Esophagus squamous epithelium (tissue), 5 donors: Measurements from ENCODE around the gene GPT2. TPM values are rescaled to one million over a fixed set of nuclear protein-coding genes. Genes with fewer than 3 reads are reported as not detected.

ENCODE experiments used
- DNase-seq: peaks from one replicate; lab custom pipeline; 2025; lab: John Stamatoyannopoulos, UW
- H3K27ac ChIP-seq, 4 donors: fragments of 200-600 bp; sonication (generic); one replicate each; pipeline ENCODE4 v1.5.1; 2016 to 2019; ENCODE audit warnings: mild to moderate bottlenecking in 1 of 4
- H3K27me3 ChIP-seq, 4 donors: fragments of 200-600 bp; sonication (generic); 1 replicate in 3 of 4; 2 replicates in 1 of 4; pipeline versions ENCODE4 v1.5.1 to v1.6.0; 2017 to 2021; ENCODE audit warnings: antibody characterized with exemption in 1 of 4
- H3K36me3 ChIP-seq, 3 donors: fragments of 200-600 bp; sonication (generic); one replicate each; pipeline ENCODE4 v1.5.1; 2016 to 2019
- H3K4me1 ChIP-seq, 3 donors: fragments of 200-600 bp; sonication (generic); one replicate each; pipeline ENCODE4 v1.5.1; 2017 to 2019
- H3K4me3 ChIP-seq, 4 donors: fragments of 200-600 bp; sonication (generic); 1 replicate in 3 of 4; 2 replicates in 1 of 4; pipeline ENCODE4 v1.5.1; 2016 to 2019; ENCODE audit warnings: mild to moderate bottlenecking in 2 of 4, moderate library complexity in 1 of 4
- H3K9me3 ChIP-seq, 3 donors: fragments of 200-600 bp; sonication (generic); one replicate each; pipeline ENCODE4 v1.5.1; 2016 to 2019
- CTCF ChIP-seq, 6 experiments: fragments of 450-650 bp in 4 of 6; fragments of 200-600 bp in 2 of 6; sonication (generic) in 2 of 6; IDR thresholded peaks; one replicate each; pipeline ENCODE4 v1.5.1; 2016 to 2019; ENCODE audit warnings: antibody characterized with exemption in 6 of 6, mild to moderate bottlenecking in 4 of 6, moderate library complexity in 4 of 6
- POLR2A ChIP-seq, 4 donors: fragments of 450-650 bp; IDR thresholded peaks; one replicate each; pipeline ENCODE4 v1.6.1; 2017; ENCODE audit warnings: antibody characterized with exemption in 4 of 4, mild to moderate bottlenecking in 4 of 4, moderate library complexity in 3 of 4
- WGBS, 2 donors: methylation state at CpG; one replicate each; pipeline ENCODE4 v1.1.5; 2018; 5-methylcytosine and 5-hydroxymethylcytosine counted together
- intact Hi-C: fragments of 100-400 bp; cut with DNase I; formaldehyde crosslinking; loops from one replicate; pipeline ENCODE4 v1.15.0; 2022
- total RNA-seq, 4 donors: library from RNA; depleted of rRNA; stranded (reverse); fragments of >200 nt; gene quantifications; one replicate each; pipeline ENCODE4 v1.1.0, GENCODE V29; 2016
- donor health status: DM: yes; HTN: yes; CAD: no.

Gene GPT2
- total RNA-seq, 4 donors from 2014 or later, result 43.3 to 113 (median 77.2) TPM

GRCh38 chr16:46843898-46844642, 40.1 kb upstream of the GPT2 start:
- TF ChIP-seq CTCF (IDR thresholded peaks at IDR 0.05) (no peak), POLR2A (IDR thresholded peaks at IDR 0.05) (no peak)
- Histone ChIP-seq H3K4me1 (peaks cover 0 to 11% (median 0%) of the 10 kb centered on the region in 3 donors), H3K36me3 (no peaks in the 10 kb centered on the region), H3K27me3 (peaks cover 0 to 21% (median 0%) of the 10 kb centered on the region in 4 donors), H3K9me3 (no peaks in the 10 kb centered on the region), H3K27ac (no peak overlapping the region), H3K4me3 (peak overlapping the region in 1 of 4 donors; percentile 13)
- intact Hi-C loops, result no loop called here
- no peak for DNase-seq
- 50 to 70% methylated on average over 9 to 23 of the region's 74 CpGs for WGBS, 2 donors

GRCh38 chr16:46844771-46845170, 39.4 kb upstream of the GPT2 start:
- H3K27me3 ChIP-seq, result peaks cover 0 to 21% (median 0%) of the 10 kb centered on the region in 4 donors
- DNase-seq, result no peak
- peaks cover 0 to 11% (median 0%) of the 10 kb centered on the region in 3 donors for H3K4me1 ChIP-seq
- intact Hi-C loops, result no loop called here
- no peak overlapping the region for H3K27ac ChIP-seq
- 44 to 56% methylated on average over 10 of the region's 10 CpGs for WGBS, 2 donors
- H3K36me3 ChIP-seq, result no peaks in the 10 kb centered on the region
- H3K4me3 ChIP-seq, result peak overlapping the region in 1 of 4 donors; percentile 13
- no peak for TF ChIP-seq POLR2A (IDR thresholded peaks at IDR 0.05)
- TF ChIP-seq CTCF (IDR thresholded peaks at IDR 0.05), result no peak
- no peaks in the 10 kb centered on the region for H3K9me3 ChIP-seq

- peaks cover 0 to 21% (median 0%) of the 10 kb centered on the region in 4 donors for H3K27me3 ChIP-seq
- H3K4me3 ChIP-seq, result no peak overlapping the region
- no peaks in the 10 kb centered on the region for H3K36me3 ChIP-seq
- H3K27ac ChIP-seq, result no peak overlapping the region
- intact Hi-C loops, result no loop called here
- WGBS, 2 donors, result 88 to 94% methylated on average over 4 to 5 of the region's 5 CpGs
- DNase-seq, result no peak
- H3K9me3 ChIP-seq, result no peaks in the 10 kb centered on the region
- peaks cover 0 to 11% (median 0%) of the 10 kb centered on the region in 3 donors for H3K4me1 ChIP-seq
- TF ChIP-seq CTCF (IDR thresholded peaks at IDR 0.05), result no peak
- no peak for TF ChIP-seq POLR2A (IDR thresholded peaks at IDR 0.05)
Measured at GRCh38 chr16:46845952-46846351, 38.2 kb upstream of the GPT2 start.

GRCh38 chr16:46848768-46849764, 35.1 kb upstream of the GPT2 start:
- Histone ChIP-seq H3K27me3 (peaks cover 0 to 17% (median 0%) of the 10 kb centered on the region in 4 donors), H3K4me1 (peaks cover 0 to 22% (median 0%) of the 10 kb centered on the region in 3 donors), H3K27ac (no peak overlapping the region), H3K36me3 (no peaks in the 10 kb centered on the region), H3K9me3 (no peaks in the 10 kb centered on the region), H3K4me3 (no peak overlapping the region)
- 74 to 76% methylated on average over 4 to 5 of the region's 5 CpGs for WGBS, 2 donors
- no peak for DNase-seq
- TF ChIP-seq CTCF (IDR thresholded peaks at IDR 0.05) (no peak), POLR2A (IDR thresholded peaks at IDR 0.05) (no peak)
- intact Hi-C loops, result no loop called here
